Mesenchymal stem cell (in vitro differentiated cells and primary cell): ENCODE results near the gene ZFPM1. TPM values are rescaled to one million over a fixed set of nuclear protein-coding genes. Genes with fewer than 3 reads are reported as not detected.

Source experiments
- DNase-seq: peaks from one replicate; pipeline ENCODE4 v3.0.0-alpha.2; 2013
- H2AFZ ChIP-seq: one replicate; pipeline ENCODE4 v1.6.1; 2013; ENCODE audit warnings: low read depth, mild to moderate bottlenecking, control low read depth, inconsistent platforms, low read length, moderate library complexity
- H2AK5ac ChIP-seq: 2 replicates; pipeline ENCODE4 v1.6.1; 2013; ENCODE audit warnings: low read length, moderate library complexity, mild to moderate bottlenecking, inconsistent platforms; ENCODE audit not compliant: severe bottlenecking
- H2BK120ac ChIP-seq: one replicate; pipeline ENCODE4 v1.6.1; 2013; ENCODE audit warnings: low read depth, mild to moderate bottlenecking, inconsistent platforms, low read length, moderate library complexity
- H2BK12ac ChIP-seq, 2 experiments: one replicate each; pipeline ENCODE4 v1.6.1; 2013; ENCODE audit warnings: inconsistent platforms in 2 of 2, low read length in 2 of 2, mild to moderate bottlenecking in 2 of 2, moderate library complexity in 2 of 2, control low read depth in 1 of 2
- H2BK15ac ChIP-seq: one replicate; pipeline ENCODE4 v1.6.1; 2013; ENCODE audit warnings: mild to moderate bottlenecking, low read depth, inconsistent platforms; ENCODE audit not compliant: poor library complexity, severe bottlenecking
- H2BK5ac ChIP-seq: 2 replicates; pipeline ENCODE4 v1.6.1; 2013; ENCODE audit warnings: low read depth, mild to moderate bottlenecking, low read length, control low read depth, inconsistent platforms; ENCODE audit not compliant: poor library complexity, severe bottlenecking
- H3K14ac ChIP-seq, 2 experiments: one replicate each; pipeline ENCODE4 v1.6.1; 2013; ENCODE audit warnings: inconsistent platforms in 2 of 2, low read length in 2 of 2, control low read depth in 1 of 2, mild to moderate bottlenecking in 1 of 2, moderate library complexity in 1 of 2
- H3K18ac ChIP-seq, 2 experiments: one replicate each; pipeline ENCODE4 v1.6.1; 2013; ENCODE audit warnings: inconsistent platforms in 2 of 2, low read length in 2 of 2, control low read depth in 1 of 2, low read depth in 1 of 2, mild to moderate bottlenecking in 1 of 2
- H3K23ac ChIP-seq, 2 experiments: one replicate each; pipeline ENCODE4 v1.6.1; 2013; ENCODE audit warnings: inconsistent platforms in 2 of 2, low read length in 2 of 2, mild to moderate bottlenecking in 2 of 2, moderate library complexity in 2 of 2, control low read depth in 1 of 2
- H3K27ac ChIP-seq: 2 replicates; pipeline ENCODE4 v1.5.1; 2013; ENCODE audit warnings: mild to moderate bottlenecking, moderate library complexity, low read length, control low read depth, inconsistent platforms; ENCODE audit not compliant: poor library complexity, severe bottlenecking
- H3K27me3 ChIP-seq, 2 experiments: 2 replicates each; pipeline versions ENCODE4 v1.6.1 to v1.7.0; 2013; ENCODE audit warnings: low read length in 2 of 2, mild to moderate bottlenecking in 2 of 2, moderate library complexity in 2 of 2, control low read depth in 1 of 2, inconsistent platforms in 1 of 2; ENCODE audit not compliant: control insufficient read depth in 1 of 2, insufficient read depth in 1 of 2
- H3K36me3 ChIP-seq, 2 experiments: 2 replicates each; pipeline versions ENCODE4 v1.6.1 to v1.7.0; 2013; ENCODE audit warnings: low read length in 2 of 2, control low read depth in 1 of 2, inconsistent platforms in 1 of 2, low read depth in 1 of 2, mild to moderate bottlenecking in 1 of 2; ENCODE audit not compliant: insufficient read depth in 2 of 2, control insufficient read depth in 1 of 2
- H3K4ac ChIP-seq, 2 experiments: one replicate each; pipeline ENCODE4 v1.6.1; 2013; ENCODE audit warnings: inconsistent platforms in 2 of 2, low read length in 2 of 2, mild to moderate bottlenecking in 2 of 2, moderate library complexity in 2 of 2, control low read depth in 1 of 2, low read depth in 1 of 2
- H3K4me1 ChIP-seq: 2 replicates; pipeline ENCODE4 v1.6.1; 2013; ENCODE audit warnings: low read depth, low read length, control low read depth; ENCODE audit not compliant: control insufficient read depth, insufficient read depth
- H3K4me2 ChIP-seq: 2 replicates; pipeline ENCODE4 v1.6.1; 2013; ENCODE audit warnings: low read length, mild to moderate bottlenecking, inconsistent platforms; ENCODE audit not compliant: poor library complexity, severe bottlenecking
- H3K4me3 ChIP-seq, 2 experiments: 2 replicates each; pipeline versions ENCODE4 v1.5.1 to v1.7.0; 2013; ENCODE audit warnings: low read length in 2 of 2, mild to moderate bottlenecking in 2 of 2, control low read depth in 1 of 2, low read depth in 1 of 2; ENCODE audit not compliant: insufficient read depth in 1 of 2
- H3K79me1 ChIP-seq: replicated peaks from 2 replicates; pipeline ENCODE4 v1.6.1; 2013; ENCODE audit warnings: mild to moderate bottlenecking, control low read depth, low read length, inconsistent platforms; ENCODE audit not compliant: poor library complexity, severe bottlenecking
- H3K9ac ChIP-seq: 2 replicates; pipeline ENCODE4 v1.7.0; 2013; ENCODE audit warnings: mild to moderate bottlenecking, low read length, moderate library complexity
- H3K9me3 ChIP-seq: 2 replicates; pipeline ENCODE4 v1.7.0; 2013; ENCODE audit warnings: mild to moderate bottlenecking, low read length; ENCODE audit not compliant: control insufficient read depth
- H4K8ac ChIP-seq: one replicate; pipeline ENCODE4 v1.6.1; 2013; ENCODE audit warnings: inconsistent platforms, mild to moderate bottlenecking, low read length, moderate library complexity
- H4K91ac ChIP-seq: one replicate; pipeline ENCODE4 v1.6.1; 2013; ENCODE audit warnings: mild to moderate bottlenecking, low read length, inconsistent platforms
- WGBS: methylation state at CpG from one replicate; pipeline ENCODE4 v1.1.7; 2013; ENCODE audit warnings: mixed read lengths; 5-methylcytosine and 5-hydroxymethylcytosine counted together
- small RNA-seq: library from polyadenylated mRNA; stranded (forward); fragments of <200 nt; extraction: miRNeasy Mini kit (QIAGEN cat#:217004); gene quantifications from one replicate; pipeline ENCODE3, GENCODE V24; 2013; ENCODE audit warnings: low read depth

The ZFPM1 gene

DNA sequence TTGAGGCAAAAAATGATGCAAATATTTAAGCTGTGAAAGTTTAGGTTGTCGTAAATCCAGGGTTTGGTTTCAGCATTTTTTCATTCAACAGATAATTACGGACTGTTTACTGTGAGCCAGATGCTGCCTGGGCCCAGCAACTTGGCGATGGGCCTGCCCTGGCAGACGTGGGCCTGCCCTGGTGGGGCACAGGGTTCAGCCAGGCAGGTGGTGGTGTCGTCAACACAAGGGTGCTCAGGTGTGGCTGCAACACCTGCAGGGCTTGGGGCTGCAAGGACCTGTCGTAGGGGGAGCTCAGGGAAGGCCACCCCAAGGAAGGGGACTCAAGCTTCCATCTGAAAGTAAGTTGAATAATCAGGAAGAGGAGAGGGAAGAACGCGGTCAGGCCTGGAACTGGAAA, 132.2 kb downstream of the ZFPM1 start:
- 93% methylated on average over 8 of the region's 8 CpGs for WGBS
- Histone ChIP-seq H3K9me3 (no peaks in the 10 kb centered on the region), H4K91ac (no peak overlapping the region)

DNA sequence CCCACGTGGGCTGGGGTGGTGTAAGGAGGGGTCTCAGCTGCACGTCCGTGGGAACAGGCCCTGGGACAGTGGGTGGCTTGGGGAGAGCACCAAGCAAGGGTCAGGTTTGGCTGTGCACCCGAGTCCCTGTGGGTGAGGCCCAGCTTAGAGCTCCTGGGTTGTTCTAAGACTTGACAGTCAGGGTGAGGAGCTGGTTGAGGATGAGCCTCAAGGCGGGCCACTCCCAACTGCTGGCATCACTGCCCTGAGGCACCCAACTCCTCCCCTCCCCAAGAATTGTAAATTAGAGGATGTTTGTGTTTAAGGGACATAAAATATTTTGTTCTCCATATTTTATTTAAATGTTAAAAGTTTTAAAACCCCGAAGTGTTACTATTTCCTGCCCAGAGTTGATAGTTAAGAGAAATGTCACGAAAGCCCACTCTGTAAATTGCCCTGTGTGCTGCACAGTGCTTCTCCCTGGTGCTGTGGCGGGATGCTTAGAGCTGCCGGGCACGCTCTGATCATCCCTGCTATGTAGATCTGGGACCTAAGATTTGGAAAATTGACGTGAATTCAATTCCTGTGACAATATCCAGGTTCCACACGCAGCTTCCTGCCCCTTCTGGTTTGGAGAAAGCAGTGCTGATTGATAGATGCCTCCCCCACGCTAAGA, 133.0 kb downstream of the ZFPM1 start:
- Histone ChIP-seq H3K4ac (no peak overlapping the region), H4K8ac (no peak overlapping the region), H3K4me2 (no peak overlapping the region), H2BK12ac (no peak overlapping the region), H3K23ac (no peak overlapping the region), H4K91ac (no peak overlapping the region), H3K27ac (no peak overlapping the region), H2AFZ (no peak overlapping the region), H3K36me3 (peaks cover 70 to 78% of the 10 kb centered on the region in 2 experiments), H3K9me3 (no peaks in the 10 kb centered on the region), H2AK5ac (no peak overlapping the region), H2BK120ac (no peak overlapping the region), H3K18ac (no peak overlapping the region), H2BK15ac (no peak overlapping the region), H3K27me3 (no peaks in the 10 kb centered on the region), H3K9ac (no peak overlapping the region), H3K79me1 (peaks cover 52% of the 10 kb centered on the region), H2BK5ac (no peak overlapping the region), H3K4me3 (no peak overlapping the region), H3K14ac (no peak overlapping the region), H3K4me1 (peaks cover 3% of the 10 kb centered on the region)
- 94% methylated on average over 12 of the region's 13 CpGs for WGBS
- no peak for DNase-seq

More for the DNA sequence above, 132.2 kb downstream of the ZFPM1 start:
- Histone ChIP-seq H2AK5ac (no peak overlapping the region), H2BK12ac (no peak overlapping the region), H3K18ac (no peak overlapping the region), H3K14ac (no peak overlapping the region), H2BK5ac (no peak overlapping the region), H3K23ac (no peak overlapping the region), H3K4ac (no peak overlapping the region), H2AFZ (no peak overlapping the region), H3K4me1 (peaks cover 3% of the 10 kb centered on the region), H3K36me3 (peaks cover 75 to 81% of the 10 kb centered on the region in 2 experiments), H2BK120ac (no peak overlapping the region), H3K4me2 (no peak overlapping the region), H3K27me3 (no peaks in the 10 kb centered on the region), H3K79me1 (peaks cover 56% of the 10 kb centered on the region), H3K4me3 (no peak overlapping the region), H2BK15ac (no peak overlapping the region), H3K9ac (no peak overlapping the region), H3K27ac (no peak overlapping the region), H4K8ac (no peak overlapping the region)
- DNase-seq = no peak

Small RNA genes within 50 kb of the gene (small RNA-seq; reads per million reads assigned to genes)
- not detected for gene MIR5189
